SK-N-SH treated with all-trans-retinoic acid at 6 μM for 48 hours (cell line): Measurements from ENCODE around the gene RIMS3.

Experiments used
- ATAC-seq: fragments of 200-7000 bp; cut with Tn5 transposase; 3 replicates; pipeline ENCODE4 v1.9.1; 2020; ENCODE audit warnings: mild to moderate bottlenecking, moderate library complexity
- ARNTL ChIP-seq: fragments of 450-650 bp; formaldehyde crosslinking; IDR thresholded peaks from 2 replicates; pipeline ENCODE4 v1.5.0; 2020; ENCODE audit warnings: low read depth, mild to moderate bottlenecking, moderate library complexity, borderline replicate concordance
- BACH2 ChIP-seq: fragments of 250-450 bp; sonication (Bioruptor Pico); IDR thresholded peaks from 2 replicates; pipeline ENCODE4 v1.9.0; 2021; ENCODE audit warnings: mild to moderate bottlenecking, borderline replicate concordance
- CREB5 ChIP-seq: fragments of 250-450 bp; sonication (Bioruptor Pico); IDR thresholded peaks from 2 replicates; pipeline ENCODE4 v1.5.1; 2020; ENCODE audit warnings: low read depth, mild to moderate bottlenecking, moderate library complexity
- CSRNP3 ChIP-seq: fragments of 250-450 bp; sonication (Bioruptor Pico); IDR thresholded peaks from 2 replicates; pipeline ENCODE4 v1.5.1; 2021; ENCODE audit warnings: mild to moderate bottlenecking, moderate library complexity
- ESRRG ChIP-seq: fragments of 250-450 bp; sonication (Bioruptor Pico); IDR thresholded peaks from 2 replicates; pipeline ENCODE4 v1.6.1; 2021; ENCODE audit warnings: mild to moderate bottlenecking
- GLIS3 ChIP-seq: fragments of 250-450 bp; sonication (Bioruptor Pico); IDR thresholded peaks from 2 replicates; pipeline ENCODE4 v1.5.0; 2020; ENCODE audit warnings: mild to moderate bottlenecking, moderate library complexity
- ISL1 ChIP-seq: fragments of 250-450 bp; sonication (Bioruptor Pico); IDR thresholded peaks from 2 replicates; pipeline ENCODE4 v2.1.2; 2022; ENCODE audit warnings: mild to moderate bottlenecking, moderate library complexity
- OSR1 ChIP-seq: fragments of 250-450 bp; sonication (Bioruptor Pico); IDR thresholded peaks from 2 replicates; pipeline ENCODE4 v1.8.0; 2022; ENCODE audit warnings: moderate library complexity, mild to moderate bottlenecking, inconsistent platforms
- PPARA ChIP-seq: fragments of 250-450 bp; sonication (Bioruptor Pico); IDR thresholded peaks from 2 replicates; pipeline ENCODE4 v1.5.0; 2020; ENCODE audit warnings: mild to moderate bottlenecking, borderline replicate concordance
- RARB ChIP-seq: fragments of 250-450 bp; sonication (Bioruptor Pico); IDR thresholded peaks from 2 replicates; pipeline ENCODE4 v1.8.0; 2021; ENCODE audit warnings: mild to moderate bottlenecking, moderate library complexity
- SNAI2 ChIP-seq: fragments of 250-450 bp; sonication (Bioruptor Pico); IDR thresholded peaks from 2 replicates; pipeline ENCODE4 v1.5.0; 2020; ENCODE audit warnings: mild to moderate bottlenecking, moderate library complexity
- TCF4 ChIP-seq: fragments of 250-450 bp; sonication (Bioruptor Pico); IDR thresholded peaks from 2 replicates; pipeline ENCODE4 v1.8.0; 2021; ENCODE audit warnings: mild to moderate bottlenecking, moderate library complexity, borderline replicate concordance
- TOX ChIP-seq: fragments of 250-450 bp; sonication (Bioruptor Pico); IDR thresholded peaks from 2 replicates; pipeline ENCODE4 v1.8.0; 2021; ENCODE audit warnings: mild to moderate bottlenecking, moderate library complexity, borderline replicate concordance
- ZC3H10 ChIP-seq: fragments of 250-450 bp; sonication (Bioruptor Pico); IDR thresholded peaks from 2 replicates; pipeline ENCODE4 v1.5.1; 2021; ENCODE audit warnings: mild to moderate bottlenecking, moderate library complexity
- ZFP3 ChIP-seq: fragments of 250-450 bp; sonication (Bioruptor Pico); IDR thresholded peaks from 2 replicates; pipeline ENCODE4 v1.5.0; 2020; ENCODE audit warnings: mild to moderate bottlenecking, moderate library complexity
- ZFP30 ChIP-seq: fragments of 450-650 bp; formaldehyde crosslinking; IDR thresholded peaks from 2 replicates; pipeline ENCODE4 v1.5.0; 2022; ENCODE audit warnings: mild to moderate bottlenecking, moderate library complexity
- ZNF565 ChIP-seq: fragments of 450-650 bp; formaldehyde crosslinking; conservative IDR thresholded peaks from 2 replicates; pipeline ENCODE4 v1.5.0; 2020; ENCODE audit warnings: low read depth, mild to moderate bottlenecking, moderate library complexity
- ZNF70 ChIP-seq: fragments of 450-650 bp; formaldehyde crosslinking; IDR thresholded peaks from 2 replicates; pipeline ENCODE4 v1.5.0; 2020; ENCODE audit warnings: mild to moderate bottlenecking, moderate library complexity
- ZNF8 ChIP-seq: fragments of 450-650 bp; formaldehyde crosslinking; IDR thresholded peaks from 2 replicates; pipeline ENCODE4 v1.5.0; 2020; ENCODE audit warnings: mild to moderate bottlenecking, moderate library complexity
- TF ChIP-seq, protein P1 (sequence below): fragments of 250-450 bp; sonication (Bioruptor Pico); IDR thresholded peaks from 2 replicates; pipeline ENCODE4 v1.5.0; 2020; ENCODE audit warnings: mild to moderate bottlenecking, moderate library complexity
- TF ChIP-seq, protein P2 (sequence below): fragments of 250-450 bp; sonication (Bioruptor Pico); IDR thresholded peaks from 2 replicates; pipeline ENCODE4 v1.8.0; 2021; ENCODE audit warnings: low read depth, mild to moderate bottlenecking, moderate library complexity, borderline replicate concordance
- TF ChIP-seq, protein P3 (sequence below): fragments of 250-450 bp; sonication (Bioruptor Pico); IDR thresholded peaks from 2 replicates; pipeline ENCODE4 v1.8.0; 2020; ENCODE audit warnings: mild to moderate bottlenecking, moderate library complexity, borderline replicate concordance

The RIMS3 gene

DNA sequence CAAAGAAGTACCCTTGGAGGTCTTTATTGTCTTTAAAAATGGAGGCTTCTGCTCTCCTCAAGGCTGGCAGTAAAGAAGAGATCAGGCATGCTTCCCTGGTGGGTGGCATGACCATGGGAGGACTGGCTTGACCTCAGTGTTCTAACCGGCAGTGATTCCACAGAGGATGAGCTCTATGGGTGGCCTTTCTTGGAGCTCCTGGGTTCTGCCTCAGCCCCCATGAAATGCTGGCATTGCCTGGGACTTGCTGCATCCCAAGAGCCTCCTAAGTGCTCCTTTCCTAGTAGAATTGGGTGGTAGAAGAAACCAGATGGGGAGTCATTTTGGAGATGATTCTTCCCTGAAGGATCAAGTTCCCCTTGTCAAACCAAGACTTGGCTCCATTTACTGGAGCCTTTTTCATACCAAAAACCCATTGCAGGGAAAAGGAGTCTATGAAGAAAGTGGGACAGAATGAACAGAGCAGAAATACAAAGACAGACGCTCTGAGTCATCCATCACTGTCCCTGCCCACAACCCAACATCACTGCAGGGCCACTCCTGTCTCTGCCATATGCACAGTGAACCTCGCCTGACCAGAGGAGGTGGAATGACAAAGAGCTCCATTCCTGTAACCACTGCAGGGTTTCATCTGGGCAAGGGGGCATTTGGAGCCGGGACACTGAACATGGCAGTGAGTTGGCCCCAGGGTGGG lies 42.4 kb downstream of the RIMS3 start:
- TF ChIP-seq CSRNP3 (CRISPR knock-in tag): no peak
- no peak for TF ChIP-seq PPARA (CRISPR knock-in tag)
- TF ChIP-seq GLIS3 (CRISPR knock-in tag): no peak
- TF ChIP-seq TCF4: no peak
- no peak for TF ChIP-seq CREB5 (CRISPR knock-in tag)
- TF ChIP-seq SNAI2: no peak
- TF ChIP-seq ZNF70 (CRISPR knock-in tag): no peak
- ATAC-seq: no peak

- TF ChIP-seq TCF4 (no peak), ZNF8 (CRISPR knock-in tag) (no peak), ZFP3 (CRISPR knock-in tag) (no peak), TOX (no peak), ESRRG (no peak), ZC3H10 (CRISPR knock-in tag) (no peak), CSRNP3 (CRISPR knock-in tag) (no peak), ZNF565 (CRISPR knock-in tag) (no peak), GLIS3 (CRISPR knock-in tag) (no peak), RARB (CRISPR knock-in tag) (no peak), ZFP30 (CRISPR knock-in tag) (no peak), CREB5 (CRISPR knock-in tag) (no peak), BACH2 (no peak), ARNTL (CRISPR knock-in tag) (no peak), ZNF70 (CRISPR knock-in tag) (no peak), OSR1 (CRISPR knock-in tag) (no peak), ISL1 (CRISPR knock-in tag) (no peak)
- TF ChIP-seq, protein P1, sequence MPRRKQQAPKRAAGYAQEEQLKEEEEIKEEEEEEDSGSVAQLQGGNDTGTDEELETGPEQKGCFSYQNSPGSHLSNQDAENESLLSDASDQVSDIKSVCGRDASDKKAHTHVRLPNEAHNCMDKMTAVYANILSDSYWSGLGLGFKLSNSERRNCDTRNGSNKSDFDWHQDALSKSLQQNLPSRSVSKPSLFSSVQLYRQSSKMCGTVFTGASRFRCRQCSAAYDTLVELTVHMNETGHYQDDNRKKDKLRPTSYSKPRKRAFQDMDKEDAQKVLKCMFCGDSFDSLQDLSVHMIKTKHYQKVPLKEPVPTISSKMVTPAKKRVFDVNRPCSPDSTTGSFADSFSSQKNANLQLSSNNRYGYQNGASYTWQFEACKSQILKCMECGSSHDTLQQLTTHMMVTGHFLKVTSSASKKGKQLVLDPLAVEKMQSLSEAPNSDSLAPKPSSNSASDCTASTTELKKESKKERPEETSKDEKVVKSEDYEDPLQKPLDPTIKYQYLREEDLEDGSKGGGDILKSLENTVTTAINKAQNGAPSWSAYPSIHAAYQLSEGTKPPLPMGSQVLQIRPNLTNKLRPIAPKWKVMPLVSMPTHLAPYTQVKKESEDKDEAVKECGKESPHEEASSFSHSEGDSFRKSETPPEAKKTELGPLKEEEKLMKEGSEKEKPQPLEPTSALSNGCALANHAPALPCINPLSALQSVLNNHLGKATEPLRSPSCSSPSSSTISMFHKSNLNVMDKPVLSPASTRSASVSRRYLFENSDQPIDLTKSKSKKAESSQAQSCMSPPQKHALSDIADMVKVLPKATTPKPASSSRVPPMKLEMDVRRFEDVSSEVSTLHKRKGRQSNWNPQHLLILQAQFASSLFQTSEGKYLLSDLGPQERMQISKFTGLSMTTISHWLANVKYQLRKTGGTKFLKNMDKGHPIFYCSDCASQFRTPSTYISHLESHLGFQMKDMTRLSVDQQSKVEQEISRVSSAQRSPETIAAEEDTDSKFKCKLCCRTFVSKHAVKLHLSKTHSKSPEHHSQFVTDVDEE (CRISPR knock-in tag): no peak
- TF ChIP-seq, protein P2, sequence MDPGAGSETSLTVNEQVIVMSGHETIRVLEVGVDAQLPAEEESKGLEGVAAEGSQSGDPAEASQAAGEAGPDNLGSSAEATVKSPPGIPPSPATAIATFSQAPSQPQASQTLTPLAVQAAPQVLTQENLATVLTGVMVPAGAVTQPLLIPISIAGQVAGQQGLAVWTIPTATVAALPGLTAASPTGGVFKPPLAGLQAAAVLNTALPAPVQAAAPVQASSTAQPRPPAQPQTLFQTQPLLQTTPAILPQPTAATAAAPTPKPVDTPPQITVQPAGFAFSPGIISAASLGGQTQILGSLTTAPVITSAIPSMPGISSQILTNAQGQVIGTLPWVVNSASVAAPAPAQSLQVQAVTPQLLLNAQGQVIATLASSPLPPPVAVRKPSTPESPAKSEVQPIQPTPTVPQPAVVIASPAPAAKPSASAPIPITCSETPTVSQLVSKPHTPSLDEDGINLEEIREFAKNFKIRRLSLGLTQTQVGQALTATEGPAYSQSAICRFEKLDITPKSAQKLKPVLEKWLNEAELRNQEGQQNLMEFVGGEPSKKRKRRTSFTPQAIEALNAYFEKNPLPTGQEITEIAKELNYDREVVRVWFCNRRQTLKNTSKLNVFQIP (CRISPR knock-in tag): no peak
- TF ChIP-seq, protein P3, sequence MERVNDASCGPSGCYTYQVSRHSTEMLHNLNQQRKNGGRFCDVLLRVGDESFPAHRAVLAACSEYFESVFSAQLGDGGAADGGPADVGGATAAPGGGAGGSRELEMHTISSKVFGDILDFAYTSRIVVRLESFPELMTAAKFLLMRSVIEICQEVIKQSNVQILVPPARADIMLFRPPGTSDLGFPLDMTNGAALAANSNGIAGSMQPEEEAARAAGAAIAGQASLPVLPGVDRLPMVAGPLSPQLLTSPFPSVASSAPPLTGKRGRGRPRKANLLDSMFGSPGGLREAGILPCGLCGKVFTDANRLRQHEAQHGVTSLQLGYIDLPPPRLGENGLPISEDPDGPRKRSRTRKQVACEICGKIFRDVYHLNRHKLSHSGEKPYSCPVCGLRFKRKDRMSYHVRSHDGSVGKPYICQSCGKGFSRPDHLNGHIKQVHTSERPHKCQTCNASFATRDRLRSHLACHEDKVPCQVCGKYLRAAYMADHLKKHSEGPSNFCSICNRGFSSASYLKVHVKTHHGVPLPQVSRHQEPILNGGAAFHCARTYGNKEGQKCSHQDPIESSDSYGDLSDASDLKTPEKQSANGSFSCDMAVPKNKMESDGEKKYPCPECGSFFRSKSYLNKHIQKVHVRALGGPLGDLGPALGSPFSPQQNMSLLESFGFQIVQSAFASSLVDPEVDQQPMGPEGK (CRISPR knock-in tag): no peak
- ATAC-seq: no peak
Measured at GRCh38 chr1:40621821-40622450, 43.5 kb downstream of the RIMS3 start.
